Stimulated activated naive CD8-positive, alpha-beta T cell treated with anti-CD3 and anti-CD28 coated beads, Interleukin-15, Interleukin-2, amounts not matched to agents 100 U/mL and 50 U/mL, for 24 hours (primary cell): ENCODE results near the gene GNAQ.
"Not testable (repeated sequence)": the region's sequence is repeated elsewhere in the genome, so short reads cannot be mapped to it uniquely, and the experiment has no call there.

ENCODE experiments used
- ATAC-seq: fragments of 150-1000 bp; cut with Tn5 transposase; one replicate; pipeline ENCODE4 v1.10.0; 2021
- DNase-seq: peaks from one replicate; pipeline ENCODE4 v3.0.0; 2021

The GNAQ gene

GRCh38 chr9:77877976-77878375 is 153.6 kb downstream of the GNAQ start:
- DNase-seq (no peak), ATAC-seq (no peak)

- DNase-seq (no peak), ATAC-seq (no peak)
Observed at GRCh38 chr9:77876590-77876989, 155.0 kb downstream of the GNAQ start.

GRCh38 chr9:77876091-77876490 is 155.5 kb downstream of the GNAQ start:
- DNase-seq (no peak), ATAC-seq (no peak)

- DNase-seq (no peak), ATAC-seq (no peak)
Observed at GRCh38 chr9:77872863-77873262, 158.7 kb downstream of the GNAQ start.

- ATAC-seq: no peak
- no peak for DNase-seq
Observed at GRCh38 chr9:77872177-77872576, 159.4 kb downstream of the GNAQ start.

GRCh38 chr9:77871483-77871882 is 160.1 kb downstream of the GNAQ start:
- DNase-seq: no peak
- no peak for ATAC-seq

GRCh38 chr9:77866878-77867277 is 164.7 kb downstream of the GNAQ start:
- ATAC-seq (no peak), DNase-seq (no peak)

GRCh38 chr9:77865385-77866047 is 166.1 kb downstream of the GNAQ start:
- DNase-seq (no peak), ATAC-seq (no peak)

GRCh38 chr9:77864211-77864889 is 167.3 kb downstream of the GNAQ start:
- ATAC-seq (no peak), DNase-seq (no peak)

- DNase-seq, ATAC-seq: not testable (repeated sequence)
Observed at GRCh38 chr9:77863638-77864037, 168.0 kb downstream of the GNAQ start.

- ATAC-seq, DNase-seq: not testable (repeated sequence)
Observed at GRCh38 chr9:77860953-77861352, 170.7 kb downstream of the GNAQ start.

GRCh38 chr9:77857513-77858259 is 173.9 kb downstream of the GNAQ start:
- ATAC-seq (no peak), DNase-seq (no peak)

- no peak for ATAC-seq
- DNase-seq: no peak
Observed at GRCh38 chr9:77856615-77857014, 175.0 kb downstream of the GNAQ start.

GRCh38 chr9:77854916-77855311 is 176.7 kb downstream of the GNAQ start:
- no peak for DNase-seq
- ATAC-seq: no peak

GRCh38 chr9:77854258-77854915 is 177.2 kb downstream of the GNAQ start:
- DNase-seq: no peak
- no peak for ATAC-seq

- ATAC-seq: no peak
- DNase-seq: no peak
Observed at GRCh38 chr9:77853716-77854115, 177.9 kb downstream of the GNAQ start.

- DNase-seq: no peak
- no peak for ATAC-seq
Observed at GRCh38 chr9:77851882-77852595, 179.6 kb downstream of the GNAQ start.

GRCh38 chr9:77848897-77849296 is 182.7 kb downstream of the GNAQ start:
- ATAC-seq (no peak), DNase-seq (no peak)

GRCh38 chr9:77848404-77848803 is 183.2 kb downstream of the GNAQ start:
- ATAC-seq (no peak), DNase-seq (no peak)

GRCh38 chr9:77847626-77848025 is 184.0 kb downstream of the GNAQ start:
- DNase-seq (no peak), ATAC-seq (no peak)

- ATAC-seq: no peak
Observed at GRCh38 chr9:77847059-77847499, 184.5 kb downstream of the GNAQ start.

GRCh38 chr9:77844415-77844814 is 187.2 kb downstream of the GNAQ start:
- ATAC-seq: no peak

More at GRCh38 chr9:77847059-77847499, 184.5 kb downstream of the GNAQ start:
- no peak for DNase-seq

More at GRCh38 chr9:77844415-77844814, 187.2 kb downstream of the GNAQ start:
- DNase-seq: no peak
